Measurements from ENCODE around the gene S1PR1. TPM values are rescaled to one million over a fixed set of nuclear protein-coding genes. Genes with fewer than 3 reads are reported as not detected.

S1PR1 gene
- polyA plus RNA-seq, 3 donors: 0.36 to 0.64 (median 0.43) TPM

- 87% methylated on average over 4 of the region's 7 CpGs for WGBS (ENCODE audit: insufficient coverage)
- no peak overlapping the region for H3K27ac ChIP-seq (ENCODE audit: low read depth in 1 of 2, low read length in 2 of 2)
- no peak for DNase-seq
- peaks cover 24 to 31% of the 10 kb centered on the region in 2 donors for H3K4me1 ChIP-seq (ENCODE audit: control insufficient read depth in 1 of 2, insufficient read depth in 2 of 2, low read length in 2 of 2)
- H3K9ac ChIP-seq (ENCODE audit: insufficient read depth, low read length, poor library complexity, severe bottlenecking): no peak overlapping the region
- H2AFZ ChIP-seq (ENCODE audit: insufficient read depth, low read depth, low read length, poor library complexity, severe bottlenecking): no peak overlapping the region
- peaks cover 34% of the 10 kb centered on the region for H3K4me1 Mint-ChIP-seq
- no peak overlapping the region for H3K27ac Mint-ChIP-seq
- H3K9me3 Mint-ChIP-seq: peaks cover 0 to 9% (median 6%) of the 10 kb centered on the region in 7 donors
- peak overlapping the region in 1 of 2 donors; percentile 11 for H3K4me3 Mint-ChIP-seq
- H3K36me3 Mint-ChIP-seq: peaks cover 4 to 10% of the 10 kb centered on the region in 2 donors
- no peaks in the 10 kb centered on the region for H3K79me2 ChIP-seq (ENCODE audit: insufficient read depth, low read length)
- TF ChIP-seq CTCF (IDR thresholded peaks at IDR 0.05): no peak
- no peak overlapping the region for H3K4me3 ChIP-seq (replicated peaks in 1 of 3; ENCODE audit: low read depth in 2 of 3, low read length in 3 of 3)
- H3K27me3 ChIP-seq (ENCODE audit: control insufficient read depth in 2 of 2, insufficient read depth in 2 of 2, low read length in 2 of 2): peaks cover 16 to 40% of the 10 kb centered on the region in 2 donors
- no peaks in the 10 kb centered on the region for H3K36me3 ChIP-seq (replicated peaks in 1 of 2; ENCODE audit: control insufficient read depth in 1 of 2, insufficient read depth in 2 of 2, low read length in 2 of 2)
- intact Hi-C loops (cut with micrococcal nuclease): no loop called here
- no peaks in the 10 kb centered on the region for H4K20me1 ChIP-seq (ENCODE audit: insufficient read depth, low read length)
- no peaks in the 10 kb centered on the region for H3K9me3 ChIP-seq (replicated peaks in 1 of 2; ENCODE audit: control insufficient read depth in 1 of 2, insufficient read depth in 1 of 2, low read length in 2 of 2)
- H3K27me3 Mint-ChIP-seq (ENCODE audit: low read depth in 3 of 3): peaks cover 39 to 50% (median 42%) of the 10 kb centered on the region in 3 donors
- no peak overlapping the region for H3K4me2 ChIP-seq (replicated peaks; ENCODE audit: extremely low read depth, low read length, poor library complexity, severe bottlenecking)
These were observed 3.3 kb upstream of the S1PR1 start for GRCh38 chr1:101233495-101233894.

DNA sequence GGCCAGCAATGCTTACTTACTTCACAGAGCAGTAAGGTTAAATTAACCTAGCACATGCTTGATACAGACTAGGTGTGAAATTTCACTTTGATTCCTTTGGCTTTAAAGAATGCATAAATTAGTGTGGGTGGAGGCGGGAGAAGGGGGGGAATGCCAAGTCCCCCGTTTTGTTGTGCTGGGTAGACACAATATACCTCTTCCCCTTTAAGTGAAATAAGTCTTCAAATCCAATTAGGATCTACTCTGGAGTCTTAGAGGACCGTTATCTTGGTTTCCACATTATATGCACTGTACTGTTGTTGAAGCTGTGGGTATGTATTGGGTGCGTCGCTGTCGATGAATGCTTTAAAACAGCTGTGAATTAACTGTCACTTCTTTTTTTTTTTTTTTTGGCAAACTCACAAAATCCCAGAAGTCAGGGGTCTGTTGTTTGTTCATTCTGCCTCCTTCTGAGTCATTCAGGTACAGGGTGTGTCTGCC lies 1.6 kb upstream of the S1PR1 start:
- Mint-ChIP-seq H3K4me1 (peaks cover 40% of the 10 kb centered on the region), H3K4me3 (peak overlapping the region; percentile 95 to 99), H3K36me3 (peaks cover 4 to 10% of the 10 kb centered on the region in 2 donors), H3K27ac (peak overlapping the region in 1 of 7 donors; percentile 87), H3K27me3 (ENCODE audit: low read depth in 3 of 3) (peaks cover 47 to 61% (median 48%) of the 10 kb centered on the region in 3 donors), H3K9me3 (peaks cover 0 to 11% (median 6%) of the 10 kb centered on the region in 7 donors)
- Histone ChIP-seq H3K9ac (ENCODE audit: insufficient read depth, low read length, poor library complexity, severe bottlenecking) (no peak overlapping the region), H3K4me1 (ENCODE audit: control insufficient read depth in 1 of 2, insufficient read depth in 2 of 2, low read length in 2 of 2) (peaks cover 27 to 37% of the 10 kb centered on the region in 2 donors), H3K27ac (ENCODE audit: low read depth in 1 of 2, low read length in 2 of 2) (no peak overlapping the region), H3K27me3 (ENCODE audit: control insufficient read depth in 2 of 2, insufficient read depth in 2 of 2, low read length in 2 of 2) (peaks cover 16 to 40% of the 10 kb centered on the region in 2 donors), H3K79me2 (ENCODE audit: insufficient read depth, low read length) (no peaks in the 10 kb centered on the region), H3K4me3 (replicated peaks in 1 of 3; ENCODE audit: low read depth in 2 of 3, low read length in 3 of 3) (peak overlapping the region in 1 of 3 experiments; percentile 86), H3K36me3 (replicated peaks in 1 of 2; ENCODE audit: control insufficient read depth in 1 of 2, insufficient read depth in 2 of 2, low read length in 2 of 2) (no peaks in the 10 kb centered on the region), H2AFZ (ENCODE audit: insufficient read depth, low read depth, low read length, poor library complexity, severe bottlenecking) (peak overlapping the region; percentile 91), H4K20me1 (ENCODE audit: insufficient read depth, low read length) (no peaks in the 10 kb centered on the region), H3K9me3 (replicated peaks in 1 of 2; ENCODE audit: control insufficient read depth in 1 of 2, insufficient read depth in 1 of 2, low read length in 2 of 2) (no peaks in the 10 kb centered on the region), H3K4me2 (replicated peaks; ENCODE audit: extremely low read depth, low read length, poor library complexity, severe bottlenecking) (peak overlapping the region; percentile 83)
- intact Hi-C loops (cut with micrococcal nuclease): loop anchor here in 1 of 2 donors (5.0 kb wide), 1 partner anchor 52 kb away; no protein-coding TSS in a partner anchor
- WGBS (ENCODE audit: insufficient coverage): no CpG with 5 or more reads among the region's 6 CpGs
- no peak for TF ChIP-seq CTCF (IDR thresholded peaks at IDR 0.05)
- no peak for DNase-seq
